CD4-positive, alpha-beta T cell (primary cell): ENCODE measurements around the gene TPD52L1. TPM values are rescaled to one million over a fixed set of nuclear protein-coding genes. Genes with fewer than 3 reads are reported as not detected.

Experiments used
- ATAC-seq: fragments of 200-7000 bp; cut with Tn5 transposase; one replicate; pipeline ENCODE4 v1.10.0; 2022; ENCODE audit warnings: mild to moderate bottlenecking; ENCODE audit not compliant: poor library complexity
- CTCF ChIA-PET: fragments of 350-600 bp; sonication (Branson Sonifier 250); formaldehyde crosslinking; loops from one replicate; lab custom pipeline; 2021; ENCODE audit warnings: antibody characterized with exemption, inconsistent platforms; lab: Charles Lee
- POLR2A ChIA-PET: fragments of 350-600 bp; sonication (Branson Sonifier 250); formaldehyde crosslinking; loops from one replicate; lab custom pipeline; 2021; ENCODE audit warnings: antibody characterized with exemption, inconsistent platforms; lab: Charles Lee
- DNase-seq, 14 experiments: peaks; one replicate each; pipeline ENCODE4 v3.0.0-alpha.2; 2013 to 2020; ENCODE audit warnings: mixed read lengths in 2 of 14
- H3K27ac ChIP-seq, 2 donors: one replicate each; pipeline versions ENCODE4 v1.5.1 to v1.7.0; 2013; ENCODE audit warnings: low read length in 2 of 2, low read depth in 1 of 2, mild to moderate bottlenecking in 1 of 2
- H3K27me3 ChIP-seq, 2 experiments: 1 replicate in 1 of 2; 2 replicates in 1 of 2; pipeline versions ENCODE4 v1.6.1 to v1.7.0; 2013; ENCODE audit warnings: low read length in 2 of 2, control low read depth in 1 of 2, mild to moderate bottlenecking in 1 of 2, moderate library complexity in 1 of 2; ENCODE audit not compliant: insufficient read depth in 2 of 2, control insufficient read depth in 1 of 2
- H3K36me3 ChIP-seq: one replicate; pipeline ENCODE4 v1.6.1; 2013; ENCODE audit warnings: low read length, control low read depth; ENCODE audit not compliant: insufficient read depth
- H3K4me1 ChIP-seq: one replicate; pipeline ENCODE4 v1.6.1; 2013; ENCODE audit warnings: low read length, control low read depth; ENCODE audit not compliant: insufficient read depth
- H3K4me3 ChIP-seq: one replicate; pipeline ENCODE4 v1.5.1; 2013; ENCODE audit warnings: mild to moderate bottlenecking, low read length, moderate library complexity
- H3K9me3 ChIP-seq, 2 experiments: 1 replicate in 1 of 2; 2 replicates in 1 of 2; pipeline versions ENCODE4 v1.6.1 to v1.7.0; 2013; ENCODE audit warnings: low read length in 2 of 2, mild to moderate bottlenecking in 2 of 2, control low read depth in 1 of 2, moderate library complexity in 1 of 2; ENCODE audit not compliant: control insufficient read depth in 1 of 2, insufficient read depth in 1 of 2
- H3K27ac Mint-ChIP-seq: one replicate; pipeline ENCODE4 v1.8.0; 2020; ENCODE audit warnings: mixed read lengths
- H3K27me3 Mint-ChIP-seq: one replicate; pipeline ENCODE4 v1.8.0; 2021; ENCODE audit warnings: mixed read lengths
- H3K36me3 Mint-ChIP-seq: one replicate; pipeline ENCODE4 v1.8.0; 2021; ENCODE audit warnings: low read depth, mixed read lengths
- H3K4me1 Mint-ChIP-seq: one replicate; pipeline ENCODE4 v1.8.0; 2021; ENCODE audit warnings: low read depth, mixed read lengths
- H3K4me3 Mint-ChIP-seq: one replicate; pipeline ENCODE4 v1.8.0; 2020; ENCODE audit warnings: mild to moderate bottlenecking, mixed read lengths
- H3K9me3 Mint-ChIP-seq: one replicate; pipeline ENCODE4 v1.8.0; 2020; ENCODE audit warnings: mixed read lengths
- CTCF ChIP-seq: fragments of 200-600 bp; IDR thresholded peaks from one replicate; pipeline ENCODE4 v1.8.0; 2022; ENCODE audit warnings: antibody characterized with exemption, mild to moderate bottlenecking
- intact Hi-C, 2 experiments: fragments of 100-400 bp; cut with DNase I in 1 of 2; cut with micrococcal nuclease in 1 of 2; formaldehyde crosslinking; loops; one replicate each; pipeline versions ENCODE4 v1.15.1 to v1.9.0; 2023 to 2025; cut with DNase I, micrococcal nuclease
- total RNA-seq, 174 experiments: library from RNA in 2 of 174; stranded (reverse) in 2 of 174; gene quantifications; one replicate each; pipeline ENCODE4 v1.2.3 and lab custom pipeline; 2021 to 2026

The TPD52L1 gene
- total RNA-seq, 2 experiments from 2014 or later, result not detected

GRCh38 chr6:125142618-125143017 is 11.0 kb upstream of the TPD52L1 start:
- Mint-ChIP-seq H3K9me3 (no peaks in the 10 kb centered on the region), H3K4me3 (no peak overlapping the region), H3K36me3 (no peaks in the 10 kb centered on the region), H3K27ac (no peak overlapping the region), H3K27me3 (peaks cover 43% of the 10 kb centered on the region), H3K4me1 (no peaks in the 10 kb centered on the region)
- no peak for DNase-seq
- no peak overlapping the region for H3K27ac ChIP-seq
- intact Hi-C loops, result no loop called here
- H3K9me3 ChIP-seq, result no peaks in the 10 kb centered on the region
- TF ChIP-seq CTCF, result no peak
- ATAC-seq, result no peak
- ChIA-PET POLR2A (no interaction called here), CTCF (no interaction called here)
- no peaks in the 10 kb centered on the region for H3K36me3 ChIP-seq
- no peak overlapping the region for H3K4me3 ChIP-seq
- no peaks in the 10 kb centered on the region for H3K4me1 ChIP-seq
- peaks cover 0 to 6% of the 10 kb centered on the region in 2 experiments for H3K27me3 ChIP-seq

GRCh38 chr6:125144822-125145221 is 8.8 kb upstream of the TPD52L1 start:
- H3K9me3 Mint-ChIP-seq, result no peaks in the 10 kb centered on the region
- Histone ChIP-seq H3K27ac (no peak overlapping the region), H3K9me3 (no peaks in the 10 kb centered on the region), H3K4me3 (no peak overlapping the region), H3K27me3 (peaks cover 0 to 6% of the 10 kb centered on the region in 2 experiments), H3K4me1 (no peaks in the 10 kb centered on the region), H3K36me3 (no peaks in the 10 kb centered on the region)
- TF ChIP-seq CTCF, result no peak
- CTCF ChIA-PET, result no interaction called here
- POLR2A ChIA-PET, result no interaction called here
- intact Hi-C loops, result no loop called here
- peaks cover 61% of the 10 kb centered on the region for H3K27me3 Mint-ChIP-seq
- no peaks in the 10 kb centered on the region for H3K36me3 Mint-ChIP-seq
- no peak overlapping the region for H3K27ac Mint-ChIP-seq
- no peaks in the 10 kb centered on the region for H3K4me1 Mint-ChIP-seq
- H3K4me3 Mint-ChIP-seq, result no peak overlapping the region
- DNase-seq (no peak), ATAC-seq (no peak)

GRCh38 chr6:125149256-125150144 is 4.1 kb upstream of the TPD52L1 start:
- TF ChIP-seq CTCF, result no peak
- Histone ChIP-seq H3K27me3 (peaks cover 4 to 22% of the 10 kb centered on the region in 2 experiments), H3K4me1 (peaks cover 13% of the 10 kb centered on the region), H3K36me3 (no peaks in the 10 kb centered on the region), H3K4me3 (no peak overlapping the region), H3K27ac (no peak overlapping the region), H3K9me3 (peaks cover 0 to 8% of the 10 kb centered on the region in 2 experiments)
- no peaks in the 10 kb centered on the region for H3K36me3 Mint-ChIP-seq
- no peak overlapping the region for H3K4me3 Mint-ChIP-seq
- ATAC-seq (no peak), DNase-seq (no peak)
- ChIA-PET POLR2A (interaction anchor here (0.6 kb wide), 1 partner anchor 12 kb away, joined by 3 read pairs; no protein-coding TSS in a partner anchor), CTCF (interaction anchor here (1.2 kb wide), 1 partner anchor 16 kb away, joined by 3 read pairs; no protein-coding TSS in a partner anchor)
- peaks cover 6% of the 10 kb centered on the region for H3K4me1 Mint-ChIP-seq
- no peaks in the 10 kb centered on the region for H3K9me3 Mint-ChIP-seq
- no peak overlapping the region for H3K27ac Mint-ChIP-seq
- peaks cover 83% of the 10 kb centered on the region for H3K27me3 Mint-ChIP-seq
- intact Hi-C loops, result no loop called here
